Transverse colon (tissue), 4 donors: ENCODE data around the gene ZNF785. TPM values are rescaled to one million over a fixed set of nuclear protein-coding genes. Genes with fewer than 3 reads are reported as not detected.

ENCODE experiments used
- DNase-seq: peaks from one replicate; pipeline ENCODE4 v3.0.0-alpha.2; 2019
- H3K27ac ChIP-seq, 4 donors: fragments of 200-600 bp; sonication (generic); 2 replicates each; pipeline ENCODE4 v1.5.1; 2016 to 2018; ENCODE audit warnings: inconsistent platforms in 4 of 4
- H3K27me3 ChIP-seq: fragments of 200-600 bp; sonication (generic); 2 replicates; pipeline ENCODE4 v1.5.1; 2017; ENCODE audit warnings: inconsistent platforms
- H3K36me3 ChIP-seq, 4 donors: fragments of 200-600 bp; sonication (generic); 2 replicates each; pipeline ENCODE4 v1.5.1; 2017 to 2019; ENCODE audit warnings: inconsistent platforms in 4 of 4
- H3K4me1 ChIP-seq, 4 donors: fragments of 200-600 bp; sonication (generic); 2 replicates each; pipeline ENCODE4 v1.5.1; 2017 to 2020; ENCODE audit warnings: inconsistent platforms in 4 of 4
- H3K4me3 ChIP-seq, 4 donors: fragments of 200-600 bp; sonication (generic); 1 replicate in 1 of 4; 2 replicates in 3 of 4; pipeline versions ENCODE4 v1.5.1 to v1.6.1; 2017 to 2019; ENCODE audit warnings: inconsistent platforms in 4 of 4
- H3K9me3 ChIP-seq, 2 donors: fragments of 200-600 bp; sonication (generic); 2 replicates each; pipeline ENCODE4 v1.5.1; 2017 to 2019; ENCODE audit warnings: inconsistent platforms in 2 of 2
- EP300 ChIP-seq: sonication (generic); formaldehyde crosslinking; IDR thresholded peaks from one replicate; pipeline ENCODE4 v1.6.1; 2017; ENCODE audit warnings: antibody characterized with exemption, low read depth
- POLR2A ChIP-seq: fragments of 450-650 bp; IDR thresholded peaks from one replicate; pipeline ENCODE4 v1.6.1; 2016; ENCODE audit warnings: antibody characterized with exemption, mild to moderate bottlenecking, moderate library complexity
- POLR2AphosphoS5 ChIP-seq, 3 donors: sonication (generic); formaldehyde crosslinking; IDR thresholded peaks; one replicate each; pipeline ENCODE4 v1.6.1; 2016; ENCODE audit warnings: antibody characterized with exemption in 3 of 3
- WGBS, 2 donors: methylation state at CpG; one replicate each; pipeline ENCODE4 v1.1.5; 2018; ENCODE audit warnings: low coverage in 1 of 2; 5-methylcytosine and 5-hydroxymethylcytosine counted together
- in situ Hi-C, 4 donors: fragments of 200-750 bp; cut with MboI; loops; one replicate each; pipeline versions ENCODE4 v1.15.0 to v1.15.1; 2017; ENCODE audit warnings: low sequenced_read_pairs in 3 of 4, low pct_ligation_motif_present in 1 of 4, low pct_unique_long_range_greater_than_20kb in 1 of 4
- intact Hi-C: fragments of 100-400 bp; cut with DNase I; formaldehyde crosslinking; loops from one replicate; pipeline ENCODE4 v1.15.1; 2023; ENCODE audit warnings: low total_unique reads
- total RNA-seq, 4 donors: library from RNA; depleted of rRNA; stranded (reverse); fragments of >200 nt; gene quantifications; one replicate each; pipeline ENCODE4 v1.1.0, GENCODE V29; 2016
- TF ChIP-seq, protein P1 (sequence below), 5 experiments: fragments of 200-600 bp in 3 of 5; fragments of 450-650 bp in 2 of 5; sonication (generic) in 3 of 5; IDR thresholded peaks; 1 replicate in 2 of 5; 2 replicates in 3 of 5; pipeline ENCODE4 v1.5.1; 2016 to 2017; ENCODE audit warnings: antibody characterized with exemption in 5 of 5, inconsistent platforms in 3 of 5, mild to moderate bottlenecking in 2 of 5, moderate library complexity in 1 of 5

Gene ZNF785
- total RNA-seq, 4 donors from 2014 or later: 17.2 to 131 (median 20.5) TPM

DNA sequence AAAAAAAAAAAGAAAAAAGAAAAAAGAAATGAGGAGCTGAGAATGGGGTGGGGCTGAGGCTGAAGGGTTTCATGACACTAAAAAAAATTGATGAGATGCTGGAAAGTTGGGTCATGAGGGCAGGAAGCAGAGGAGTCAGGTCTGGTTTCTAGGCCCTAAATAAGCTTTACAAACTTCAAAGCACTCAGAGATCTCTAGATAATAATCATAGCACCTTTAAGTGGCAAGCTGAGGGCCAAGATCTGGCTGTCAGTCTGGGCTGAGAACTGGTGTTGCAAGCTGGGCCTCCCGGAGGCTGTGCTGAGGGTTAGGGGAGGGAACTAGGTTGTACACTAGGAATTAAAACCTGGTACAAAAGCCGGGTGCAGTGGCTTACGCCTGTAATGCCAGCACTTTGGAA lies 33.7 kb downstream of the ZNF785 start:
- Histone ChIP-seq H3K9me3 (no peaks in the 10 kb centered on the region), H3K4me1 (peaks cover 9 to 39% (median 23%) of the 10 kb centered on the region in 4 donors), H3K4me3 (no peak overlapping the region), H3K27ac (peak overlapping the region in 1 of 4 donors; percentile 25), H3K36me3 (peaks cover 0 to 13% (median 3%) of the 10 kb centered on the region in 4 donors), H3K27me3 (no peaks in the 10 kb centered on the region)
- TF ChIP-seq, protein P1, sequence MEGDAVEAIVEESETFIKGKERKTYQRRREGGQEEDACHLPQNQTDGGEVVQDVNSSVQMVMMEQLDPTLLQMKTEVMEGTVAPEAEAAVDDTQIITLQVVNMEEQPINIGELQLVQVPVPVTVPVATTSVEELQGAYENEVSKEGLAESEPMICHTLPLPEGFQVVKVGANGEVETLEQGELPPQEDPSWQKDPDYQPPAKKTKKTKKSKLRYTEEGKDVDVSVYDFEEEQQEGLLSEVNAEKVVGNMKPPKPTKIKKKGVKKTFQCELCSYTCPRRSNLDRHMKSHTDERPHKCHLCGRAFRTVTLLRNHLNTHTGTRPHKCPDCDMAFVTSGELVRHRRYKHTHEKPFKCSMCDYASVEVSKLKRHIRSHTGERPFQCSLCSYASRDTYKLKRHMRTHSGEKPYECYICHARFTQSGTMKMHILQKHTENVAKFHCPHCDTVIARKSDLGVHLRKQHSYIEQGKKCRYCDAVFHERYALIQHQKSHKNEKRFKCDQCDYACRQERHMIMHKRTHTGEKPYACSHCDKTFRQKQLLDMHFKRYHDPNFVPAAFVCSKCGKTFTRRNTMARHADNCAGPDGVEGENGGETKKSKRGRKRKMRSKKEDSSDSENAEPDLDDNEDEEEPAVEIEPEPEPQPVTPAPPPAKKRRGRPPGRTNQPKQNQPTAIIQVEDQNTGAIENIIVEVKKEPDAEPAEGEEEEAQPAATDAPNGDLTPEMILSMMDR (IDR thresholded peaks at IDR 0.05): no peak
- TF ChIP-seq EP300 (no peak), POLR2AphosphoS5 (IDR thresholded peaks at IDR 0.05) (no peak), POLR2A (no peak)
- in situ Hi-C loops: loop anchor here in 1 of 4 donors (25.0 kb wide), 1 partner anchor 114 kb away; the partner anchor contains the start of genes DCTPP1 and SEPHS2
- intact Hi-C loops: no loop called here
- 48 to 58% methylated on average over 3 of the region's 3 CpGs for WGBS, 2 donors
- no peak for DNase-seq

DNA sequence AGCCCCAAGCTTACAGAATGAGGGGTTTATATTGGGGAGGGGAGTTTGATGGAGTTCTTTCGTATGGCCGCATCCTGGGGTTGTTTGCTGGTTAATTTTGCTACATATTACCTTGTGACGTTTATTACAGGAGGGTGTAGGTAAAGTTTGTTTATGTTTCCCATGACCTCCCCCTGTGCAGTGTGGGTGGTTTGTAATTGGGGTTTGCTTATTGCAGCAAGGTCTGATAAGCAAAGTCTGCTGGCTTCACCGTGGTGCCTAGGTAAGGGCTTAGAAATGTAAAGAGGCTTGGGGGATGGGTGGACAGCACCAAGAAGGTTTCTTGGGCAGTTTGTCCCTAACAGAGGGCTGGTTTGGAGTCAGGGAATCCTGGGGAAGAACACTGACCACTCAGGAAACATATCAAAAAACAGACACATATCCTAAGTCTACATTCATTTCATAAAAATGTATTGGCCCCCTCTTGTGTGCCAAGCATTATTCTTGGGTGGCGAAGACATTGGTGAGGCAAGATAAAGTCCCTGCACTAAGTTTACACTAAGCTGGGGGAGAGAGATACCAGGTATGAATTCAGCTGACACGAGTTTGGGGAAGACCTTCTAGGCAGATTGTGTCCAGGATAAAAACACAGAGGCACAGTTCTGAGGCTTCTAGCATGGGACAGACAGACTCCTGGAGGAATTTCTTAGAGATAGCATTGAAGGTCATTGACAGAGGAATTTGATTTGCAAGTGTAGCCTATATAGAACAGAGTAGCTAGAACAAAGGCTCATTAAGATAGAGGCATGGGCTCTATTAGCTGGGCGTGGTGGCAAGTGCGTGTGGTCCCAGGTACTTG lies 36.9 kb downstream of the ZNF785 start:
- intact Hi-C loops: no loop called here
- no peaks in the 10 kb centered on the region for H3K9me3 ChIP-seq
- TF ChIP-seq, protein P1 (IDR thresholded peaks at IDR 0.05): no peak
- TF ChIP-seq EP300 (no peak), POLR2AphosphoS5 (IDR thresholded peaks at IDR 0.05) (no peak), POLR2A (no peak)
- in situ Hi-C loops: no loop called here
- H3K27me3 ChIP-seq: no peaks in the 10 kb centered on the region
- H3K4me1 ChIP-seq: peaks cover 0 to 27% (median 13%) of the 10 kb centered on the region in 4 donors
- no peak for DNase-seq
- H3K36me3 ChIP-seq: no peaks in the 10 kb centered on the region
- H3K27ac ChIP-seq: peak overlapping the region; percentile 25 to 53 (median 46)
- WGBS, 2 donors: 46 to 53% methylated on average over 3 to 8 of the region's 8 CpGs
- H3K4me3 ChIP-seq: no peak overlapping the region

DNA sequence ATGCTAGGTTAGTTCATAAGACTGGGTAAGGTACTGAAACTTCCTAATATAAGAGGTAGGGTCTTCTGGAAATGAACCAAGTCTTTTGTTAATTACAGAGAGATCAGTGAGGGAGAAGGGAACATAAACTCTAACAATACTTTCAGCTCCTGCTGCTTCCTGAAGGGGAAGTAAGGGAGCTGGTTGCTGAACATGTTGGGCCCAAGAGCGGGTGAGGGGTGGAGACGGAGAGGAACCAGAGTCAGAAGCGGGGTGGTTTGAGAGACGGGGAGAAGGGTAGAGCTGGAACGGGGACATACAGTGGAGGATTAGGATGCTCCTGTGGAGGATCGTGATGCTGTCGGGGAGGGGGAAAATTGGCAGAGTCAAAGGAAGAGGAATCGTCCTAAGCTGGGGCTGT lies 39.4 kb downstream of the ZNF785 start:
- DNase-seq: no peak
- no peaks in the 10 kb centered on the region for H3K27me3 ChIP-seq
- peaks cover 0 to 39% (median 21%) of the 10 kb centered on the region in 4 donors for H3K4me1 ChIP-seq
- H3K27ac ChIP-seq: no peak overlapping the region
- in situ Hi-C loops (no loop called here), intact Hi-C loops (no loop called here)
- H3K36me3 ChIP-seq: no peaks in the 10 kb centered on the region
- no peak overlapping the region for H3K4me3 ChIP-seq
- 82 to 84% methylated on average over 4 to 8 of the region's 8 CpGs for WGBS, 2 donors
- no peaks in the 10 kb centered on the region for H3K9me3 ChIP-seq
- no peak for TF ChIP-seq POLR2A
- TF ChIP-seq, protein P1 (IDR thresholded peaks at IDR 0.05): no peak

DNA sequence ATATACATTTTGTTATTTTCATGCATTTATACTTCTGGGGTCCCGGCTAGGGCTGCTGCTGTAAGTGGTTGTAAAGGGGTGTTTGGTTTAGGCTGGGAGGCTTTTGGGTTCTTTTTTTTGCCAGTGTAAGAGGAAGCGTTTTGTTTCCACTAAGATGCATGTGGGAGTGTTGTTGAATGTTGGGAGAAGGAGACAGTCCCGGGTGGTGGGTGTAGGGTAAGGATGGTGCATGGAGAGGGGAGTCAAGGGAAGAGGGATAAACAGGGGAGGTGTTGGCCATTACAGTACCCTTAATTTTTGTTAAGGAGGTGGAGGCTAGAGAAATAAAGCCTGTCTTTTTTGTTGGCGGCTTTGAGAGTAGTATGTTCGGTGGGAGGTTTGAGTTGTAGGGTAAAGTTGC lies 42.4 kb downstream of the ZNF785 start:
- in situ Hi-C loops (no loop called here), intact Hi-C loops (no loop called here)
- H3K4me1 ChIP-seq: peaks cover 0 to 31% (median 17%) of the 10 kb centered on the region in 4 donors
- no peaks in the 10 kb centered on the region for H3K9me3 ChIP-seq
- TF ChIP-seq POLR2A (no peak), EP300 (no peak), POLR2AphosphoS5 (IDR thresholded peaks at IDR 0.05) (no peak)
- TF ChIP-seq, protein P1 (IDR thresholded peaks at IDR 0.05): no peak
- H3K27ac ChIP-seq: peak overlapping the region in 2 of 4 donors; percentile 77 to 82
- 71 to 78% methylated on average over 5 of the region's 5 CpGs for WGBS, 2 donors
- no peaks in the 10 kb centered on the region for H3K27me3 ChIP-seq
- no peak overlapping the region for H3K4me3 ChIP-seq
- H3K36me3 ChIP-seq: no peaks in the 10 kb centered on the region
- no peak for DNase-seq
